KG1 (cell line): Measurements from ENCODE around the gene SLAMF6.
"Not testable (repeated sequence)": the region's sequence is repeated elsewhere in the genome, so short reads cannot be mapped to it uniquely, and the experiment has no call there.

Experiments used
- DNase-seq: peaks from one replicate; lab custom pipeline; 2025; lab: John Stamatoyannopoulos, UW

SLAMF6 gene

DNA sequence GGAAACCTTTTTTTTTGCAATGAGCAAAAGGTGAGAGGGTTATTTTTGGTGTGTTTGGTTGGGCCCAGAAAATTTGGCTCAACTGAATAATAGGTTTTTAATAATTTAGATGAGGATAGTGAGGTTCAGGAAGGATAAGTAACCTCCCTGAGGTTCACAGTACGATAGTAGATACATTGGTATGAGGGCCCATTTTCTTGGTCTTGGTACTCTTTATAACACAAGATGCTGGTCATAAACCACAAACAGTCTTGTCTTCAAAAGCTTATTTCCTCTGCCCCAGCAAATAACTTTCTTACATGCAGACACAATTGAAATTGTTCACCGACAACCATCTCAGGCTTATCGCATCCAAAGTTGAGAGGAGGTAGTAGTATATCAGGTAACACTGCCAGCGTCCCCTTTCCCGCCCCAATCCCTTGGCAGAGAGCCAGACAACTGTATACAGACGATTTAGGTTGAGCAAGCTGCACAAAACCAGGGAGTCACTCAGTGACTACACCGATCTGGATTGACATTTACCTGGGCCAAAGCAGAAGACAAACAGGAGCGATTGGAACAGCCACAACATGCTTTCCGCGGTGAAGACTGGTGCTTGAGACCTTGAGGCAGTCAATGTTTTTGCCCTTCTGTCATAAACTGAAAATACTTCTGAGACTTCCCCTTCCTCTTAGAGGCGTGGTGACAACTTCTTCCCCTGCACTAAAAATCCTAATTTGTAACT, at the start of gene SLAMF6:
Gene SLAMF6 (minus strand): TSS at position 634 of the 724 bp plus-strand sequence. CDS start 63 bp downstream, at position 571.
- DNase-seq, result no peak

DNA sequence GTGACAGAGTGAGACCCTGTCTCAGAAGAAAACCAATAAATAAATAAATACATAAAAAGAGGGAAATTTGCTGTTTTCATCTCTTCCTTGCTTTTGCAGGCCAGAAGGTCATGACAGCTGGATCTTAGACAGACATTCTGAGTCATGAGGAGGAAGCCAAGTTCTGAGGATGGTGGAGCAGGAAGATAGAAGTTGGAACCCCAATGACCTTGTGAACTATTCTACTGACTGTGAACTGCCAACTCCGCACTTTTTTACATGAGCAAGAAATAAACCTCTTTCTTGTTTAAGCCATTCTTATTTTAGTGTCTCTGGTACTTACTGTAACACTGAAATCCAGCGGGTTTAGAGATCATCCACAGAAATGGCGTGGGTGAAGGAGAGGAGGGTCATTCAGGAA, 47.8 kb upstream of the SLAMF6 start:
- no peak for DNase-seq

DNA sequence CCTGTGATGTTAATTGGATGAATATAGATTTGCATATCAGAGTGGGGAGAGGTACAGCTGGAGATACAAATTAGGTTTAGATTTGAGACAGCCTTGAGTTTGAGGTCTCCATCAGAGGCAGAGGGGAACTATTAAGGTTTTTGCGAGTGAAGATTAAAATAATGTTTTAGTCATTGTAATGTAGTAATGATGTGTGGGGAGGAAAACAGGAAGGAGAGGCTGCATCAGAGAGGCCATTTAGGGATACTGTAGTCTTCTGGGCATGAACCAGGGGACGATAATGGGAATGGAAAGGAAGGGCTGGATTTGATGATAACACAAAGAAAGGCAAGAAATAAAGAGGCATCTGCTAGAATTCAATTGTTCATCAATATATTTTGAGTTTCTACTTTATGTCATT, 46.8 kb upstream of the SLAMF6 start:
- no peak for DNase-seq

DNA sequence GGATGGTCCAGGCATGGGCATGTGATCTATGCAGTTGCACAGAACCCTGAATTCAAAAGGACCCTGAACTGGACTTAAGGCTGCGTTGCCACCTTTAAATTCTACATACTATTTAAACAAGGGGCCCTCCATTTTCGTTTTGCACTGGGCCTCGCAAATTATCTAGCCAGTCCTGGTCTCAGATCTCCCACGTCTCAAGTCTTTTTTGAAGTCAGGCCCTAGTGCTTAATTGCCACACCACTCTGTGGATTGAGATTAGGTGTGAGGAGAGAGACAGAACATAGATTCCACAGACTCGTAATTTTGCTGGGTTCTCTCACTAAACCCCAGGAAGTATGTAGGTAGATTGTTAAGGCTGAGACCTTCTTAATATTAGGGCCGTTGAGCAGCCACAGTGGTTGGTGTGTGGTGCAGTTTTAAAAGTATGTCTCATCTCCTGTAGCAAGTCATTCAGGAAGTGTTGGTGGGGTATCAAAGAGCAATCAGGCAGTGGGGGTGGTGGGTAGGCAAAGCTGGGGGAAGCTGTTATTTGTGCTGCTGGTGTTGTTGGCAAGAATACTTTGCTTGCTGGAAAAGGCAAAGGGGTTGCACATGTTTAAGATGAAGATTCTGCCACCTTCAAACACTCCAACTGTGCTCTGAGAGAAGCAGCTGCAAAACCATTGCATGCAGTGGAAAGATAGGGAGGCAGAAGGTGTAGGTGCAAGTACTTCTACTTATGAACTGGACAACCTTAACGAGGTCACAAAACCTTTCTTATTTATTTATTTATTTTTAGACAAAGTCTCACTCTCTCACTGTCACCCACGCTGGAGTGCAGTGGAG, 45.0 kb upstream of the SLAMF6 start:
- peak; percentile 64 for DNase-seq

DNA sequence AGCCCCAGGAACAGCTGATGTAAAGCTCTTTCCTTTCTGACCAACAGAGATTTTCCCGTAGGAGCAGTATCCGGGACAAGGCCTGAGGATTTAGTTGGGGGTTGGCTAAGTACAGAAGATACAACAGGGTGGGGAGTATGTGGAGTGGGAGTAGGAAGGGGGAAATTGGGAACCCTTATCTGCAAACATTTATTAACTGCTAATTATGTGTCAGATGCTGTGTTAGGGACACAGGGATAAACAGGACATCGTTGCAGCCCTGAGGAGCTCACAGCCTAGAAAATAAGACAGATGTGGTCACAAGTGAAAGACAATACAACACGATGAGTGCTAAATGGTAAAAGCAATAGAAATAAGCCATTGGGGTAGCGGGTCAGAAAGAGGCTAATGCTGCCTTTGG, 44.3 kb upstream of the SLAMF6 start:
- DNase-seq, result no peak

DNA sequence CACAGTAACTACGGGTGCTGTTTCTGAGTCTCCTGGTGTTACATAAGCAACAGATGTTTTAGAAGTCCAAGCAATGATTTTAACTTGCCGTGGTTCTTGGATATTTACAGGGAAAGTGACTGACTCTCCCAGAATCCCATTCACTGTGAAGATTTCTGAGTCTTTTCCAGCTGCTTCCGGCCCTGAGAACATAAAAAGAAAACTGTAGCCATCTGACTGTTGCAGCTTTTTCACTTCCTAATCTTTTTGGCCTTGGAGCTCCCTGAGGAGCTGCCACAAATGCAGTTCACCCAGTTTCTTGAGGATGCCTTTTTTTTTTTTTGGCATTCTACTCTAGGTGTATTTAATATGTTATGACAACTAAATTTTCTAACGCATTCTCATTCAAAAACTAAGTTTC, 42.5 kb upstream of the SLAMF6 start:
- no peak for DNase-seq

DNA sequence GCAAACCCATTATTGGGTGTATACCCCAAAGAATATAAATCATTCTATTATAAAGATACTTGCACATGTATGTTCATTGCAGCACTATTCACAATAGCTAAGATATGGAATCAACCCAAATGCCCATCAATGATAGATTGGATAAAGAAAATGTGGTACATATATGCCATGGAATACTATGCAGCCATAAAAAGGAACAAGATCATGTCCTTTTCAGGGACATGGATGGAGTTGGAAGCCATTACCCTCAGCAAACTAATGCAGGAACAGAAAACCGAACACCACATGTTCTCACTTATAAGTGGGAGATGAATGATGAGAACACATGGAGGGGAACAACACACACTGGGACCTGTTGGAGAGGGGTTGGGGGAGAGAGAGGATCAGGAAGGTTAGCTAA, 40.2 kb upstream of the SLAMF6 start:
- not testable (repeated sequence) for DNase-seq

DNA sequence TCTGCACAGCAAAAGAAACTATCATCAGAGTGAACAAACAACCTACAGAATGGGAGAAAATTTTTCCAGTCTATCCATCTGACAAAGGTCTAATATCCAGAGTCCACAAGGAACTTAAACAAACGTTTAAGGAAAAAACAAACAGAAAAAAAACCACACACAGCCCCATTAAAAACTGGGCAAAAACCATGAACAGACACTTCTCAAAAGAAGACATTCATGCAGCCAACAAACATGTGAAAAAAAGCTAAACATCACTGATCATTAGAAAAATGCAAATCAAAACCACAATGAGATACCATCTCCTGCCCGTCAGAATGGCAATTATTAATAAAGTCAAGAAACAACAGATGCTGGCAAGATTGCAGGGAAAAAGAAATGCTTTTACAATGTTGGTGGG, 39.7 kb upstream of the SLAMF6 start:
- not testable (repeated sequence) for DNase-seq

DNA sequence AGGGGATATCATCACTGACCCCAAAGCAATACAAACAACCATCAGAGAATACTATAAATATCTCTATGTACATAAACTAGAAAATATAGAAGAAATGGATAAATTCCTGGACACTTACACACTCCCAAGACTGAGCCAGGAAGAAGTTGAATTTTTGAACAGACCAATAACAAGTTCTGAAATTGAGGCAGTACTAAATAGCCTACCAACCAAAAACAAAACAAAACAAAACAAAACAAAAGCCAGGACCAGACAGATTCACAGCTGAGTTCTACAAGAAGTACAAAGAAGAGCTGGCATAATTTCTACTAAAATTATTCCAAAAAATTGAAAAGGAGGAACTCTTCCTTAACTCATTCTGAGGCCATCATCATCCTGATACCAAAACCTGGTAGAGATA, 37.8 kb upstream of the SLAMF6 start:
- no peak for DNase-seq

DNA sequence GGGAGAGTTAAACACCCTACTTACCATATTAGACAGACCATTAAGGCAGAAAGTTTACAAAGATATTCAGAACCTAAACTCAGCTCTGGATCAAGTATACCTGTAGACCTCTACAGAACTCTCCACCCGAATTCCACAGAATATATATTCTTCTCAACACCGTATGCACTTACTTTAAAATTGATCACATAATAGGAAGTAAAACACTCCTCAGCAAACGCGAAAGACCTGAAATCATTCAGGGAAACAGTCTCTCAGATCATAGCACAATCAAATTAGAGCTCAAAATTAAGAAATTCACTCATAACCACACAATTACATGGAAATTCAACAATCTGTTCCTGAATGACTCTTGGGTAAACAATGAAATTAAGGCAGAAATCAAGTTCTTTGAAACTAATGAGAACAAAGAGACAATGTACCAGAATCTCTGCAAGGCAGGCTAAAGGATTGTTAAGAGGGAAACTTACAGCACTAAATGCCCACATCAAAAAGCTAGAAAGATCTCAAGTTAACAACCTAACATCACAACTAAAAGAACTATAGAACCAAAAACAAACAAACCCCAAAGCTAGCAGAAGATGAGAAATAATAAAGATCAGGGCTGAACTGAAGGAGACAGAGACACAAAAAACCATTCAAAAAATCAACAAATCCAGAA, 37.1 kb upstream of the SLAMF6 start:
- DNase-seq, result no peak

DNA sequence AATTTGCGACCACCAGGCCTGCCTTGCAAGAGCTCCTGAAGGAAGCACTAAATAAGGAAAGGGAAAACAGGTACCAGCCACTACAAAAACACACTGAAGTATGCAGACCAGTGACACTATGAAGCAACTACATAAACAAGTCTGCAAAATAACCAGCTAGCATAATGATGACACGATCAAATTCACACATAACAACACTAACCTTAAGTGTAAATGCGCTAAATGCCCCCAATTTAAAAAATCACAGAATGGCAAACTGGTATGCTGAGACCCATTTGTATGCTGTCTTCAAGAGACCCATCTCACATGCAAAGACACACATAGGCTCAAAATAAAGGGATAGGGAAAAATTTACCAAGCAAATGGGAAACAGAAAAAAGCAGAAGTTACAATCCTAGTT, 36.4 kb upstream of the SLAMF6 start:
- DNase-seq, result not testable (repeated sequence)

DNA sequence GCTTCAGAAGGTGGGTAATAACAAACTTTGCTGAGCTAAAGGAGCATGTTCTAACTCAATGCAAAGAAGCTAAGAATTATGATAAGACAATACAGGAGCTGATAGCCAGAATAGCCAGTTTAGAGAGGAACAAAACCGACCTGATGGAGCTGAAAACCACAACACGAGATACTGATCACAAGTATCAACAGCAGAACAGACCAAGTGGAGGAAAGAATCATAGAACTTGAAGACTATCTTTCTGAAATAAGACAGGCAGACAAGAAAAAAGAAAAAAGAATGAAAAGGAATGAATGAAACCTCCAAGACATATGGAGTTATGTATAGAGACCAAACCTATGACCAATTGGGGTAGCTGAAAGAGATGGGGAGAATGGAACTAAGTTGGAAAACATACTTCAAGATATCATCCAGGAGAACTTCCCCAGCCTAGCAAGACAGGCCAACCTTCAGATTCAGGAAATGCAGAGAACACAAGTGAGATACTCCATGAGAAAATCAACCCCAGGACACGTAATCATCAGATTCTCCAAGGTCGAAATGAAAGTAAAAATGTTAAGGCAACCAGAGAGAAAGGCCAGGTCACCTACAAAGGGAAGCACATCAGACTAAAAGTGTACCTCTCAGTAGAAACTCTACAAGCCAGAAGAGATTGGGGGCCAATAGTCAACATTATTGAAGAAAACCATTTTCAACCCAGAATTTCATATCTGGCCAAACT, 35.8 kb upstream of the SLAMF6 start:
- DNase-seq, result no peak

DNA sequence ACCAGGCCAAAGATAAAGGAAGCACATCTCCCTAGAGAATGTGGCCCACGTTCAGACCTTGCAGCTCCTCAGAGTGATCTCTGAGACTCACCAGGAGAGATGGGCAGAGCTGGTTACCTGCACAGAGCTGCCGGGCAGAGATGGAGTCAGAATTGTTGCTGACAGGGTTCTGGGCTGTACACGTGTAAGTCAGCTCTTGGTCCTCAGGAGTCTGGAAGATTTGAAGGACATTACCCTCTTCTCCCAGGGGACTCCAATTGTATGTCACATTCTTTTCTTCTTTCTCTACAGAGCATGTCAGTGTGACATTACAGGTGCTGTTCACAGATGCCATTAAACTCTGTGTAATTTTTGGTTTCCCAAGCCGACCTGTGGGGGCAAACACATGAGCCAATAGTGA, 30.7 kb upstream of the SLAMF6 start:
- no peak for DNase-seq

DNA sequence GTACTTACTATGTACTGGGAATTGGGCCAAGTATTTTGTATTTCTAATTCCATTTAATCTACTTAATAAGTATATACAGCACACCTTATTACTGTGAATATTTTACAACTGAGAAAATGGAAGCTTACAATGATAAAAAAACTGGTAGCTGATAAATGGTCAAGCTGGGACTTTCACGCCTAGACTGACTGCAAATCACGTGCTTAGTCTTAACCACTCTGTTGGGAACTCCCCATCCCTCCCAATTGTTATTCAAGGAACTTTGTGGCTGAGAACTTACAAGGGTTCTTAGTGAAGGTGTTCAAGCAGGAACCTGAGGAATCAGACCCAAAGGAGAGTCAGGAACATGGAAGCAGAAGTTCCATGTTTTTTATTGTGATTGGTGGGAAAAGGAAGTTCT, 29.4 kb upstream of the SLAMF6 start:
- DNase-seq, result no peak

DNA sequence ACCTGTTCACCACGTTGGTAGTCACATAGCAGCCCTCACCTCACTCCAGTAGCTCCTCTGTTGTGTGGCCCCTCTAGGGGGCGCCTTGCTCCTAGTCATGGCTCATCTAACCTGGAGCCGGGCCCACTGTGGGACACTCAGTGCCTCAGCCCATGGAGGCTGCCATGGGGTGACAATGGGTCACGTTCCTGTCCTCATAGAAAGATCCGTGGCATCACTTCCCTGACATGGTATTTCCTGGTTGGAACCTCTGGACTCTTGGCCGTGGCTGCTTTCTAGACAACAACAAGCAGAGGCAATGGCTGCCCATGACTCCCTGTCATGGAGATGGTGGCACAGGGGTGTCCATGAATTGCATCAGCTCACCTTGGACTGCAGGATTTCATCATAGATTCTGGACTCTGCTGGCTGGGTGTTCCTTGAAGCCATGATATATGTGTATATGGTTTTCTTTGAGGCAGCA, 27.5 kb upstream of the SLAMF6 start:
- no peak for DNase-seq

DNA sequence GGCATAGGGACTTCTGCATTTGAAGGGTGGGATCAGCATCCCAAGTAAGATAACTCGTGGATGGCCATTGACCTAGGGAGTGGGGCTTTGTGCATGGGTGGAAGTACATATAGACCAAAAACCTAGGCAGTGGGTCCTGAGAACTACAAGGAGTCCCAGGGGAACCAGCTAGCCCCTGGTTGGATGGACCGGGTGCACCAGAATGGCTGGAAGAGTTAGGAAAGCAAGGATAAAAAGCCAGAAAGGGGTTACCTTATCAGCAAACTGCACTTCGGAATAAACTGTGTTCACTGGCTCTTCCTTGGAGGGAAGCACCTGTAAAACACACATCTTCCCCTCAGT, 26.6 kb upstream of the SLAMF6 start:
- no peak for DNase-seq

DNA sequence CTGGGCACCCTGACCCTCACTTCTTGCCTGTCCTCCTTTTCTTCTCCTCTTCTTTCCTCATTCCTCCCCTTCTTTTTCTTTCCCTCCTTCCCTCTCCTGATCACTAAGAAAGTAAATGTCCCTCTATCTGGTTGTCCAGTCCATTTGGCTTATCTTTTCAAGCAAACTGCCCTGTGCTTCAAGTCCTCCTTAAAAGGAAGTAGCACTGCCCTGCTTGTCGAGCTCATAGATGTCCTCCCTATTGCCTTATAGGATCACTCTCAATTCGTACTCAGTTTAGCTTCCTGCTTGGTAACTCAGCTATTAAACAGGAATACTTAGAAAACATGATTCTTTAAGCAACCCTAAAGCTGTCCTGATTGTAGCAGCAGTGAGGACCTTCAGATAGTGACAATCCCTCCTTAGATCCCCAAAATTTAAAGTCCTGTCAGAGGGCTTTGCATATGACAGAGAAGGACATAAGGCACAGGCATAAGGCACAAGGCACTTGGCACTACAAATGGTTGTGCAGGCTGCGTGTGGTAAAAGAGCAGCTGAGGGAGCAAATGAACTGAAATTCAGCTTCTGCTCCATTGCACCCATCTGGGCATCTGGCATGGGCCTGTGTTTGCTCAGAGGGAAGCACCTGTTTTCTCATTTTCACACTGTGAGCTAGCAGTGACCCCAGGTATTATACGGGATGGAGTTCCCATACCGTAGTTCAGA, 26.1 kb upstream of the SLAMF6 start:
- no peak for DNase-seq

DNA sequence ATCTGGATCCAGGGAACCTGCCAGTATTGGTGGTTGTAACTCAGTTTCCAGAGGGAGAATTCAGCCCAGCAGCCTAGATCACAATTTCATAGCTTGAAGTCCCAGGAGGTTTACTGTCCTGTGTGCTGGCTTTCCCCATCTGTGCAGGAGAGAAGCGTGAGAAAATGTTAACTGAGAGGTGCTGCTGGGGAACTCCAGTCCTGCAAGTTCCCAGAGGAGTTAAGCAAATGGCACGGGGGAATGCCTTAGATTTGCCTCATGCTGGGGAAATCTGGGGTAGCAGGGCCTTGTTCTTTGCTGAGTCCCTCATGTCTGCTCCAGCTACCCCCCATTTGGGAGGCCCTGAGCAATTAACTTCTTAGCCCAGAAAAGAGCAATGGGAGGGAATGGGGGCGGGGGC, 25.1 kb upstream of the SLAMF6 start:
- no peak for DNase-seq

DNA sequence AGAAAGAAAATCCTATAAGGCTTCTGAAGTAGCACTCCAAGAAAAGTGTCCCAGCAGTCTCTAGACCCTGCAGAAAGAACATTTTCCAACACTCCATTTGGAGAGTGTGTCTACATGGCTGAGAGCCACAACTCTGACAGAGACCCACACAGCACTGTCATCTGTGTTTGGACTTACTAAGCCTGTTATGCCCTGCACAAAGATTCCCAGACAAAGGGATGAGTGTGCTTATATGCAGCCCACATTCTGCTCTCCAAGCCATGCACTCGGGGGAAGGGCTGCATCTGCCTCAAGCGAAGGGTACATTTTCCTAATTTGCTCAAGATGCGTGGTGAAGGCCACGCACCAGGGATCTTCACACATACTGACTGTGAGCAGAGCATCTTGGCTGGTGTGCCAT, 24.4 kb upstream of the SLAMF6 start:
- no peak for DNase-seq

DNA sequence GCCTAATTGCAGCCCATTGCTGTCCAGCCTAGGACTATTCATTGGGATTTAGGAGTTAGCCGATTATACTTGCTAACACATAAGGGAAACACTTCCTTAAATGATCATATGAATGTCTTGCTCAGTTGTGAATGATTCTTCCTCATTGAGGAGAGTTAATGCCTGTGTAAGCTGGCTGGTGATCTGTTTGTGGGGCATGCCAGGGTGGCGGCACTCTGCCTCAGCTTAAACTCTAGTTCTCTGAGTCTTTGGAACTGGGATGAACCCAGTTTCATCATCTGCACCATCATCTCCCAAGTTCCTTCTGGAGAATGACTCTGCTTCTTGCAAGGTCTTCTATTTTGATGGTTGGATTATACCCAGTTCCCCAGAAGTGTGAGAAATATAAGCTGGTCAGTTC, 23.9 kb upstream of the SLAMF6 start:
- no peak for DNase-seq

DNA sequence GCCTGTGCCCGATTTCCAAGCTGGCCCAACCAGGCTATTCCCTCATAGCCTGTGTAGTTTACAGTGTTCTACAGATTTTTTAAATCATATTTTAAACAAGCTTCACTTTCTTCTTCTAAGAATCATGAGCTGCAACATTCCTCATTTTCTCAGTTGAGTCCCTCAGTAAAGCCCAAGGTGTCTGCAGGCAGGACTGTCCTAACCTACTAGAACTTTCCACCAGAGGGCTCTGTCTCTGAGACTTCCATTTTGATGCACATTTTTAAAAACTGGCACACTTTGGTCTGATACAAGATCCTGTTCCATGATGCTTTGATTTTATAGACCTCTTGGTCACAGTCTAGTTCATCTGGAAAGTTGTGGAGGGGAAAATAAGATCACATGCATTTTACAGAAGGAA, 21.6 kb upstream of the SLAMF6 start:
- DNase-seq, result peak; percentile 32
